Thoracic aorta endothelial cell (primary cell): Measurements from ENCODE around the gene SLCO1C1. TPM values are rescaled to one million over a fixed set of nuclear protein-coding genes. Genes with fewer than 3 reads are reported as not detected.

Source experiments
- total RNA-seq: library from RNA; depleted of rRNA; stranded (reverse); fragments of >200 nt; gene quantifications from 2 replicates; pipeline ENCODE4 v1.2.3, GENCODE V29; 2012

The SLCO1C1 gene, protein sequence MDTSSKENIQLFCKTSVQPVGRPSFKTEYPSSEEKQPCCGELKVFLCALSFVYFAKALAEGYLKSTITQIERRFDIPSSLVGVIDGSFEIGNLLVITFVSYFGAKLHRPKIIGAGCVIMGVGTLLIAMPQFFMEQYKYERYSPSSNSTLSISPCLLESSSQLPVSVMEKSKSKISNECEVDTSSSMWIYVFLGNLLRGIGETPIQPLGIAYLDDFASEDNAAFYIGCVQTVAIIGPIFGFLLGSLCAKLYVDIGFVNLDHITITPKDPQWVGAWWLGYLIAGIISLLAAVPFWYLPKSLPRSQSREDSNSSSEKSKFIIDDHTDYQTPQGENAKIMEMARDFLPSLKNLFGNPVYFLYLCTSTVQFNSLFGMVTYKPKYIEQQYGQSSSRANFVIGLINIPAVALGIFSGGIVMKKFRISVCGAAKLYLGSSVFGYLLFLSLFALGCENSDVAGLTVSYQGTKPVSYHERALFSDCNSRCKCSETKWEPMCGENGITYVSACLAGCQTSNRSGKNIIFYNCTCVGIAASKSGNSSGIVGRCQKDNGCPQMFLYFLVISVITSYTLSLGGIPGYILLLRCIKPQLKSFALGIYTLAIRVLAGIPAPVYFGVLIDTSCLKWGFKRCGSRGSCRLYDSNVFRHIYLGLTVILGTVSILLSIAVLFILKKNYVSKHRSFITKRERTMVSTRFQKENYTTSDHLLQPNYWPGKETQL
- total RNA-seq = 1.6 and 2.5 TPM in 2 replicates

DNA sequence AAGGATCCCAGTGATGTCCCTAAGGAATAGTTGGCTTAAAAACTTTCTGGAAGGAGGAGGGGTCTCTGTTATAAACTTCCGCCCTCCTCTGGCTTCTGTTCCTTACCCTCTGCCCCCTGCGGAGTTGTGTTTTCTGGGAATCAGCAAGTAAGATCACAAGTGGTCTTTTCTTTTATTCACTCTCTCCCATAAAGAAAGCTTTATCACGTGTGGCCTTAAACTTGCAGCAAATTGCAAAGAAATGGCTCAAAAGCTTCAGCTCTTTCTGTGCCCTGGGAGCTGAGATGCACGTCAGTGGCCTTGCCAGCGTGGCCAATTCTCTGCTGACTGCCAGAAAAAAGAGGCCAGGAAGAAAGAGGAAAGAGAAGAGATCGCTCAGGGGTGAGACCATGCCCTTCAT lies at the start of gene SLCO1C1:
Gene SLCO1C1, plus strand, starts transcription at position 101 of the 400 bp plus-strand sequence. CDS start 4,245 bp downstream, outside the sequence.

Other genes starting within 250 kb of the SLCO1C1 start
- gene SLCO1B3, start 115.4 kb downstream of the SLCO1C1 start, total RNA-seq = not detected in 2 replicates